Measurements from ENCODE around the gene WDR12.
"Not testable (repeated sequence)": the region's sequence is repeated elsewhere in the genome, so short reads cannot be mapped to it uniquely, and the experiment has no call there.

WDR12 gene

DNA sequence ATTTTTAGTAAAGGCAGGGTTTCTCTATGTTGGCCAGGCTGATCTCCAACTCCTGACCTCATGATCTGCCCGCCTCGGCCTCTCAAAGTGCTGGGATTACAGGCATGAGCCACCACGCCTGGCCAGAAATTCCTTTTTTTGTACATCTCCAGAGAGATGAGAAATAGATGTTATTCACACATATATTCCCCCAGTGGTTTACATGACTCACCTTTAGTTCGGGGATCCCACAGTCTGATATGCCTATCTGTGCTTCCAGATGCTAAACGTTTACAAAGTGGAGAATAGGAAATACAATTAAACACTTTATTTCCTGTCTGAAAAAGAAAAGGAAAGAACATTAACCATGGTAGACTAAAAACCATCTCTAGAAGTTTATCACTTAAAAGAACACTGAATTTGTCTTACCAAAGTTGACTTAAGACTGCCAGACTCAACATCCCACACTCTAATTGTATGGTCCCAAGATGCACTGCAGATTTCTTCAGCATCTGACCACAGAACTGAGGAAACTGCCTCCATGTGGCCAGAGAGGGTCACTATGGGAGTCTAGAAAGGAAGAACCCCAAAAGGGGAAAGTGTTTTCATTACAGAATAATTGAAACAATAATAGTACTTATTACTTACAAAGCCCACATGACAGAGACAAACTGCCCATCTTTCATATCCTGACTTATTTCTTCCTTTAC lies 27.3 kb downstream of the WDR12 start:
- DNase-seq = no peak

DNA sequence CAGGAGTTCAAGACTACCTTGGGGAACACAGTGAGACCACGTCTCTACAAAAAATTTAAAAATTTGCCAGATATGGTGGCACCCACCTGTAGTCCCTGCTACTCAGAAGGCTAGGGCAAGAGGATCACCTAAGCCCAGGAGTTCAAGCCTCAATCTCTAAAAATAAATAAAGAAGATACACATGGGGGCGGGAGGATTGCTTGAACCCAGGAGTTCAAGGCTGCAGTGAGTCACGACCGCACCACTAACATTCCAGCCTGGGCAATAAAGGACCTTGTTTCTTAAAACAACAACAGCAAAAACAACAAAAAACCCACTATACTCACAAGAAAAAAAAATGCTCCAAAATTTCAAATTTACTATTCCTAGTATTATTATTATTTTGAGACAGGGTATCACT lies 29.9 kb downstream of the WDR12 start:
- DNase-seq = no peak

DNA sequence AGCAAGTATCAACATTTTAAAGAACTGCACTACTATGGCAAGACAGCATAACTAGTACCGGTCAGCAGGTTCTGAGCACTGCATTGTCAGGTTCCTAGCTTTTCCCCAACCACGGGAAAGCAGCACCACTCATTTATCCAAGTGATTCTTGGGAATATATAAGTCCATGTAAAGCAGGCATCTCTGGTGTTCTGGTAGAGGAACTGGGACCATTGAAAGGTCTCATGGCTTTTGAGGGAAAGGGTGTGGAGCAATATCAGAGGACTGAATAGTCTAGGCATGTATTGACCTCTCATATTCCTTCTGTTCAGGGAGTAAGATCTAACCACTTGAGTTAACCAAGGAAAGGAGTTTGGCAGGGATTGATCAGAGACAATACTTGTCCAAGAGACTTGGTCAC lies 33.8 kb downstream of the WDR12 start:
- no peak for DNase-seq

GRCh38 chr2:202871300-202872141 lies 40.0 kb downstream of the WDR12 start, which contains the start of gene ICA1L:
Gene ICA1L, minus strand, starts transcription at chr2:202871766. Its CDS starts 42,757 bp downstream, at chr2:202829009.
- peak; percentile 80 for DNase-seq

GRCh38 chr2:202870431-202871299 lies 40.8 kb downstream of the WDR12 start:
- peak; percentile 86 for DNase-seq

DNA sequence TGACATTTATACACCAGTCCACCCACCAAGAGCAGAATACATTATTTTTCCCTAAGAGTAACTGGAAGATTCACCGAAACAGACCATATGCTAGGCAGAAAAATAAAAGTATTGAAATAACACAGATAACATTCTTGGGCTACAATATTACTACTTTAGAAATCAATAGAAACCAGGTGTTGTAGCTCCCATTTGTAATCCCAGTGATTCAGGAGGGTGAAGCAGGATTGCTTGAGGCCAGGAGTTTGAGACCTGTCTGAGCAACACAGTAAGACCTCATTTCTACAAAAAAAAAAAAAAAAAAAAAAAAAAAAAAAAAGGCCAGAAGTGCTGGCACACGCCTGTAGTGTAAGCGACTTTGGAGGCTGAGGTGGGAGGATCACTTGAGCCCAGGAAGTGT lies 49.5 kb downstream of the WDR12 start:
- no peak for DNase-seq

DNA sequence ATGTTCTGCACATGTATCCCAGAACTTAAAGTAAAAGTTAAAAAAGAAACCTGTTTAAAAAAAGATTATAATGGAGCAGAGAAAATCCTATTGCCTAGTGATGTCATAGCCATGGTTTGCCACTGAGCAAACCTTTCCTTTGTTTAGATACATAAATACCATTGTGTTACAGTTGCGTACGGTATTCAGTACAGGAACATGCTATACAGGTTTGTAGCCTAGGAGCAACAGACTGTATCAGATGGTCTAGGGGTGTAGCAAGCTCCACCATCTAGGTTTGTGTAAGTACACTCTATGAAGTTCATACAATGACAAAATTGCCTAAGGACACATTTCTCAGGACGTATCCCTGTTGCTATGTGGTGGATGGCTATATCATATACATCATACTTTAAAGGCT lies 52.9 kb downstream of the WDR12 start:
- DNase-seq = no peak

DNA sequence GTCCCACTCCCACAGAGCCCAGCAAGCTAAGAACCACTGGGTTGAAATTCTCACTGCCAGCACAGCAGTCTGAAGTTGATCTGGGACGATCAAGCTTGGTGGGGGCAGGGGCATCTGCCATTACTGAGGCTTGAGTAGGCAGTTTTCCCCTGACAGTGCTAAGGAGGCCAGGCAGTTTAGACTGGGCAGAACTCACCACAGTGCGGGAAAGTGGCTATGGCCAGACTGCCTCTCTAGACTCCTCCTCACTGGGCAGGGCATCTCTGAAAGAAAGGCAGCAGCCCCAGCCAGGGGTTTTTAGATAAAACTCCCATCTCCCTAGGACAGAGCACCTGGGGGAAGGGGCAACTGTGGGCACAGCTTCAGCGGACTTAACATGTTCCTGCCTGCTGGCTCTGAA lies 62.1 kb downstream of the WDR12 start:
- DNase-seq = not testable (repeated sequence)

- DNase-seq = no peak
Measured at GRCh38 chr2:202848813-202849212, 62.7 kb downstream of the WDR12 start.

- no peak for DNase-seq
Measured at GRCh38 chr2:202847693-202848524, 63.6 kb downstream of the WDR12 start.

- DNase-seq = no peak
Measured at GRCh38 chr2:202844656-202845055, 66.8 kb downstream of the WDR12 start.

DNA sequence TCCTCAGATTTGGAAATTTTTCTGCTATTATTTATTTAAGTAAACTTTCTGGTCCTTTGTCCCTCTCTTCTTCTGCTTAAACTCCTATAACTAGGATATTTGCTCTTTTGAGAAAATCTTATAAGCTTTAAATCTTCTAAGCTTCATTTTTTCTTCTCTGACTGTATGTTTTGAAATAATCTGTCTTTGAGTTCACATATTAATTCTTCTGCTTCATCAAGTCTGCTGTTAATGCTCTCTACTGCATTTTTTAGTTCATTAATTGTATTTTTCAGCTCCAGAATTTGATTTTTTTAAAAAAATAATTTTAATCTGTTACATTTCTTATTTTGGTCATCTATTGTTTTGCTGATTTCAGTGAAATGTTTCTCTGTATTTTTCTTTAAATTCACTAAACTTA lies 68.8 kb downstream of the WDR12 start:
- no peak for DNase-seq

- DNase-seq = no peak
Measured at GRCh38 chr2:202841090-202841867, 70.2 kb downstream of the WDR12 start.

GRCh38 chr2:202831242-202832220 lies 79.9 kb downstream of the WDR12 start:
- no peak for DNase-seq

GRCh38 chr2:202824901-202825300 lies 86.6 kb downstream of the WDR12 start:
- DNase-seq = no peak

All from NCI-H774 (cell line).